GM12872 (cell line): ENCODE results near the gene MPV17L2.

Source experiments
- TF ChIP-seq, protein P1 (sequence below): IDR thresholded peaks from 3 replicates; pipeline ENCODE4 v1.5.1; 2011; ENCODE audit warnings: low read depth, mild to moderate bottlenecking, low read length, moderate library complexity; ENCODE audit not compliant: insufficient read depth

Gene MPV17L2

DNA sequence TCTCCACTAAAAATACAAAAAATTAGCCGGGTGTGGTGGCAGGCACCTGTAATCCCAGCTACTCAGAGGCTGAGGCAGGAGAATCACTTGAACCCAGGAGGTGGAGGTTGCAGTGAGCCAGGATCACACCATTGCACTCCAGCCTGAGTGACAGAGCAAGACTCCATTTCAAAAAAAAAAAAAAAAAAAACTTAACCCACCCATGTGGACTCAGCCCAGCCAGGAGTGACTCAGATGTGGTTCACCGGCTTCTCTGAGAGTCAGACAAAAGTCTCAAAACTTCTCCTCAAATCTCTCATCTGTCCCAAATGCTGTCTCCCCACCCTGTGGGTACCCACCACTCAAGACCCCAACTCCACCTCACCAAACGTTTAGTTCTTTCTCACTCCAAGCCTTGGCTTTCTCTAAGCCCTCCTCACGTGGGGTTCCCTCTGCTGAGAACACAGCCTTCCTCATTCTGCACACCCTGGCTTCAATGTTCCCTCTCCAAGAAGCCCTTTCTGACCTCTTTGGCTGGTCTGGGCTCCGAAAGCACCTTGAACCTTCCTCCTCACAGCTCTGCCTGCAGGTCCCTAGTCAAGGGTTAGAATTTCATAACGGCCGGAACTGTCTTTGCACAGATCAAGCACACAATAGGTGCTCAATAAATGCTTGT is 21.9 kb downstream of the MPV17L2 start:
- TF ChIP-seq, protein P1, sequence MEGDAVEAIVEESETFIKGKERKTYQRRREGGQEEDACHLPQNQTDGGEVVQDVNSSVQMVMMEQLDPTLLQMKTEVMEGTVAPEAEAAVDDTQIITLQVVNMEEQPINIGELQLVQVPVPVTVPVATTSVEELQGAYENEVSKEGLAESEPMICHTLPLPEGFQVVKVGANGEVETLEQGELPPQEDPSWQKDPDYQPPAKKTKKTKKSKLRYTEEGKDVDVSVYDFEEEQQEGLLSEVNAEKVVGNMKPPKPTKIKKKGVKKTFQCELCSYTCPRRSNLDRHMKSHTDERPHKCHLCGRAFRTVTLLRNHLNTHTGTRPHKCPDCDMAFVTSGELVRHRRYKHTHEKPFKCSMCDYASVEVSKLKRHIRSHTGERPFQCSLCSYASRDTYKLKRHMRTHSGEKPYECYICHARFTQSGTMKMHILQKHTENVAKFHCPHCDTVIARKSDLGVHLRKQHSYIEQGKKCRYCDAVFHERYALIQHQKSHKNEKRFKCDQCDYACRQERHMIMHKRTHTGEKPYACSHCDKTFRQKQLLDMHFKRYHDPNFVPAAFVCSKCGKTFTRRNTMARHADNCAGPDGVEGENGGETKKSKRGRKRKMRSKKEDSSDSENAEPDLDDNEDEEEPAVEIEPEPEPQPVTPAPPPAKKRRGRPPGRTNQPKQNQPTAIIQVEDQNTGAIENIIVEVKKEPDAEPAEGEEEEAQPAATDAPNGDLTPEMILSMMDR = no peak

DNA sequence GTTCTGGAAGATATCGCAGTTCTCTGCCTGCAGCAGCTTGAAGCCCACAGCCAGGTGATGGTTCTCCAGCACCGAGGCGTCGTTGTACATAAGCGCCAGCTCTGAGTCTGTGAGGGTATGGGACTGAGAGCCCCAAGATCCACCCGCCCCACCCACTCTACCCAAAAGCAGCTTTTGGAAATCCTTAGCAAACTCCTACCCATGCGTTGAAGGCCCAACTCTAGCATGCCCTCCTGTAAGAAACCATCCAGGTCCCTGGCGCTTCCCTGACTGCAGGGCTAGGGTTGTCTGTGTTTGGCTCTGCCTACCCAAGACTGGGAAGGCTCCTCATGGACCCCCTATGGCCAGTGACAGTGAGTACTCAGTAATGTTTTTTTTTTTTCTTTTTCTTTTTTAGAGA is 23.8 kb downstream of the MPV17L2 start:
- TF ChIP-seq, protein P1 = no peak

DNA sequence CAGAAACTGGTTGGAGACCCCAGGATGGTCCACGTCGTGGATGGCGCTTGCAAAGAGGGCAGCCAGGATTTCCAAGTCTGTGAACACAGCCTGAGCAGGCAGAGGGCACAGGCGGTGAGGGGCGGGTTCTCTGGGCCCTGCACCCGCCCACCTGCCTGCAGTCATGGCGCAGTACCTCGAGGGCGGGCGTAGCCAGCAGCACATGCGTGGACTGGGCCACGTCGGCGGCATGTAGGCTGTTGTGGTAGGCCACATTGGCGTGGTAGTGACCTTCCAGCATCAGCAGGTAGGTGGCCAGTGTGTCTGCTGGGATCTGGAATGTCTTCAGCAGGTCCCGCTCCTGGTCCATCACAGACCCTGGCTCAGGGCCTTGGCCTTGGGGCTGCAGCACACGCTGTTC is 25.1 kb downstream of the MPV17L2 start:
- TF ChIP-seq, protein P1 = no peak

DNA sequence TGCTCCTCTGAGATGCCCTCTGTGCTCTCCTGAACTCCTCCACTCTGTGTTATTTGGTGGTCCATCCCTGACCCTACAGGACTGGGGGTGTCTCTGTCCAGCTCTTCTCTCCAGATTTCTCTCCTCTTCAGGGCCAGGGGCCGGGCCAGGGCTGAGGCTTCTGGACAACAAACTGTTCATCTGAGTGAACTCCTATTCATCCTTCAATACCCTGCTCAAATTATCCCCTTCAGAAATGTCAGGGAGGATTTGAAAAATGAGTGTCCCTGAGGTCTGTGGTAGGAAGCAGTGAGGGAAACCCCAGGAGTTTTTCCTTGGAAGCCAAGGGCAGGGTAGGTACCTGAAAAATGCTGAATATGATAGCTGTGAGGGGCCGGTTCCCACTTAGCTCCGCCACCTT is 25.6 kb downstream of the MPV17L2 start:
- TF ChIP-seq, protein P1 = no peak

DNA sequence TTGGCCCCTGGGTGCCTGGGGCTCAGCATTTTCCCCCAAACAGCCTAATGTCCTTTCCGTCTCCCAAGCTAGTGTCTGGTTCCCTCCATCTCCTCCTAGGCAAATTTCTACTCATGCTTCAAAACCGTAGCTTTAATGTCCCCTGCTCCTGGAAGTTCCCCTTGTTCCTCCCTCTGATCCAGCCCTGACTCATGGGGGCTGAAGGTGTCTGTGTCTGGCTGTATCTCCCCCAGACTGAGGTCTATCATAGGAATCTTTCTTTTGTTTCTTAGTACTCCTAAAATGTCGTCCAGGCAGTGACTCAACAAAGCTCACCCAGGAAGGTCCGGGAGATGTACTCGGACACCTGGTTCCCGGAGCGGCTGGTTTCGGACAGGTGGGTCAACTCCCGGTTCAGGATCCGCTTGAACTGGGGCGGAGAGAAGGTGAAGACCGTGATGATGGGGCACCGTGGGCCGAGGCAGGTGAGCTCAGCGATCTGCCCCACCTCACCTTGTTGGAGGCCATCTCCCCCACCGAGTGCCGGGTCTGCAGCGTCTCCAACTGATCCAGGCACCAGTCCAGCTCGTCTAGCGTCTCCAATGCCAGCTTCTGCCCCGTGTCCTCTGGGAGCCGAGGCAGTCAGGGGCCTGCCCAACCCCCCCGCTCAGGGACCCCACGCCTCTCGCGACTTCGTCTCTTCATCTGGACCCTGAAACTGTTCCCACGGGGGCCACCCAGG is 27.1 kb downstream of the MPV17L2 start:
- TF ChIP-seq, protein P1 = no peak

DNA sequence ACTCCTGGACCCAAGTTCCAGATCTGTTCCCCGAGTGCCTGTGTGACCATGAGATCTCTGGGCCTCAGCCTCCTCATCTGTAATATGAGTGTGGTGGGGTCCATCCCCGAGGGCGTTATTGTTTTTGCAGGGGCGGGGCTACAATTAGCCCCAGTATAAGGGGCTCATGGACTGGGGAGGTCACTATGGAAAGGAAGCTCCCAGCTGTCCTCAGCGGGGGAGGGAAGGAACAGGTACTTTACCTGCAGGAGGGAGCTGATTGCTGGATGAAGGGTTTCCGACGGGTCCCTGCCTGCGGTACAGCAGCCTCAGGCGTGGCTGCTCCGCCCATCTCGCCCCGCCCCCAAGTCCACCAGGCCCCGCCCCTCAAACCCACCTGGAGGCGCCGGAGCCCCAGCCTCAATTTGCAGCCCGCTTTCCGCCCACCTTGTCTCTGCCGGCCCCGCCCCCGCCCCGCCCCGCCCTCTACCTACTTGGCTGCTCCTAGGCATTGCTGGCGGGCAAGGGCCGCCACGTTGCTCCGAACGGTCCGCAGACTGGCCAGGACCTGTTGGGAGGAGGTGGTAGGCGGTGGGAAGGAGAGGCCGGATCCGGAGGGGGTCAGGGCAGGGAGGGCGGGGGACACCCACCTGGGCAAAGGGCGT is 27.7 kb downstream of the MPV17L2 start:
- TF ChIP-seq, protein P1 = no peak
